ENCODE data around the gene CLEC4E.
"Not testable (repeated sequence)": the region's sequence is repeated elsewhere in the genome, so short reads cannot be mapped to it uniquely, and the experiment has no call there.

GRCh38 chr12:8495671-8496070, 45.0 kb downstream of the CLEC4E start:
- TF ChIP-seq CTCF (IDR thresholded peaks at IDR 0.05); ZFX (IDR thresholded peaks at IDR 0.05; ENCODE audit: borderline replicate concordance): not testable (repeated sequence)

All from 22Rv1 (cell line).